GM20000 (cell line): ENCODE measurements around the gene HNRNPA1.

Experiments
- DNase-seq: peaks from one replicate; pipeline ENCODE4 v3.0.0; 2012; ENCODE audit warnings: low spot score
- CTCF ChIP-seq: IDR thresholded peaks from 2 replicates; pipeline ENCODE4 v1.5.1; 2012; ENCODE audit warnings: mild to moderate bottlenecking, control low read depth; ENCODE audit errors: extremely low read depth, missing control alignments

HNRNPA1 gene

GRCh38 chr12:54285150-54286041 lies 4.9 kb downstream of the HNRNPA1 start:
- DNase-seq, result no peak
- no peak for TF ChIP-seq CTCF

GRCh38 chr12:54286042-54287030 lies 5.8 kb downstream of the HNRNPA1 start:
- no peak for DNase-seq
- no peak for TF ChIP-seq CTCF

GRCh38 chr12:54287261-54288157 lies 7.0 kb downstream of the HNRNPA1 start:
- no peak for TF ChIP-seq CTCF

GRCh38 chr12:54292083-54292930 lies 11.8 kb downstream of the HNRNPA1 start:
- TF ChIP-seq CTCF, result no peak
- DNase-seq, result no peak

More at GRCh38 chr12:54287261-54288157, 7.0 kb downstream of the HNRNPA1 start:
- no peak for DNase-seq

- TF ChIP-seq CTCF, result no peak
- DNase-seq, result no peak
Observed at GRCh38 chr12:54292931-54293241, 12.4 kb downstream of the HNRNPA1 start.

- peak; percentile 72 for DNase-seq
- peak; percentile 86 for TF ChIP-seq CTCF
Observed at GRCh38 chr12:54294152-54294952, 13.8 kb downstream of the HNRNPA1 start.
